DOHH2 (cell line): ENCODE results near the gene NPIPA2.
"Not testable (repeated sequence)": the region's sequence is repeated elsewhere in the genome, so short reads cannot be mapped to it uniquely, and the experiment has no call there.

Source experiments
- H3F3A ChIP-seq: fragments of 200-600 bp; sonication (generic), shearing (Covaris generic); 2 replicates; pipeline ENCODE4 v1.6.0; 2016; ENCODE audit warnings: antibody characterized with exemption, mild to moderate bottlenecking; ENCODE audit not compliant: control insufficient read depth, insufficient read depth
- H3K27ac ChIP-seq: fragments of 200-600 bp; sonication (generic); 2 replicates; pipeline ENCODE4 v1.5.1; 2014; ENCODE audit warnings: low read depth, mild to moderate bottlenecking, low read length, moderate library complexity
- H3K27me3 ChIP-seq: fragments of 200-600 bp; sonication (generic); 2 replicates; pipeline ENCODE4 v1.6.1; 2014; ENCODE audit warnings: mild to moderate bottlenecking, low read length, mixed read lengths; ENCODE audit not compliant: control insufficient read depth
- H3K36me3 ChIP-seq: fragments of 200-600 bp; sonication (generic); 2 replicates; pipeline ENCODE4 v1.6.1; 2014; ENCODE audit warnings: mild to moderate bottlenecking, low read length, moderate library complexity, mixed read lengths; ENCODE audit not compliant: control insufficient read depth
- H3K4me1 ChIP-seq: fragments of 200-600 bp; sonication (generic); 2 replicates; pipeline ENCODE4 v1.6.1; 2014; ENCODE audit warnings: mild to moderate bottlenecking, low read length, mixed read lengths; ENCODE audit not compliant: control insufficient read depth
- H3K4me2 ChIP-seq: fragments of 200-600 bp; sonication (generic); 2 replicates; pipeline ENCODE4 v1.6.0; 2014; ENCODE audit warnings: mild to moderate bottlenecking, low read length, moderate library complexity
- H3K4me3 ChIP-seq: fragments of 200-600 bp; sonication (generic); 2 replicates; pipeline ENCODE4 v1.5.1; 2014; ENCODE audit warnings: mild to moderate bottlenecking, low read length, mixed read lengths
- H3K79me2 ChIP-seq: fragments of 200-600 bp; sonication (generic); 2 replicates; pipeline ENCODE4 v1.6.1; 2014; ENCODE audit warnings: mild to moderate bottlenecking, low read length, mixed read lengths; ENCODE audit not compliant: control insufficient read depth
- H3K9me2 ChIP-seq: fragments of 200-600 bp; sonication (generic); replicated peaks from 2 replicates; pipeline ENCODE4 v1.6.1; 2014; ENCODE audit warnings: mild to moderate bottlenecking, low read length, mixed read lengths; ENCODE audit not compliant: control insufficient read depth
- H3K9me3 ChIP-seq: fragments of 200-600 bp; sonication (generic); 2 replicates; pipeline ENCODE4 v1.6.1; 2014; ENCODE audit warnings: antibody characterized with exemption, low read length, mixed read lengths; ENCODE audit not compliant: control insufficient read depth, insufficient read depth
- H4K20me1 ChIP-seq: fragments of 200-600 bp; sonication (generic); 2 replicates; pipeline ENCODE4 v1.6.0; 2014; ENCODE audit warnings: low read depth, mild to moderate bottlenecking, antibody characterized with exemption, low read length, moderate library complexity; ENCODE audit not compliant: control insufficient read depth, insufficient read depth

Gene NPIPA2

GRCh38 chr16:14741794-14742193 lies 539 bp upstream of the NPIPA2 start:
- H3F3A ChIP-seq, H3K79me2 ChIP-seq, H4K20me1 ChIP-seq, H3K4me2 ChIP-seq, H3K9me3 ChIP-seq, H3K4me3 ChIP-seq, H3K36me3 ChIP-seq, H3K4me1 ChIP-seq, H3K9me2 ChIP-seq, H3K27ac ChIP-seq, H3K27me3 ChIP-seq: not testable (repeated sequence)

DNA sequence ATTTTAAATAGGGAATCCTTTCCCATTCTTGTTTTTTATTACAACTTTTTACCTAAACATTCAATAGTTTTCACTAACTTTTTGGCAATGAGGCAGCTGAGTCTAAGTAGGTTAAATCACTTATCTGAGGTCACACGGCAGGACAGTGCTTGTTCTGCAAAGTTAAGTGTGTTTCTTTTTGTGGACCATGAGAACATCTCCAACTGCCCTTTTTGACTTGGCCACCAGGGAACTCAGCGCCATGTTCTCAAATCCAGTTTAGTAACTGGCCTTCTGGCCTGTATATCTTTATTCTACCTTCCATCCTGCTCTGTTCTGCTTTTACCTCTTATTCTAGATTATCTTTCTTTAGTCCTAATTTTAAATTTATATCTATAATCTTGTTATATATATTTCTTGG lies 31.3 kb downstream of the NPIPA2 start:
- H3K4me3 ChIP-seq, H3K27me3 ChIP-seq, H3K36me3 ChIP-seq, H3K27ac ChIP-seq, H3F3A ChIP-seq, H3K9me3 ChIP-seq, H3K9me2 ChIP-seq, H4K20me1 ChIP-seq, H3K4me2 ChIP-seq, H3K4me1 ChIP-seq, H3K79me2 ChIP-seq: not testable (repeated sequence)

- not testable (repeated sequence) for H3K4me3 ChIP-seq, H3K9me2 ChIP-seq, H3K27me3 ChIP-seq, H3K79me2 ChIP-seq, H4K20me1 ChIP-seq, H3F3A ChIP-seq, H3K36me3 ChIP-seq, H3K4me2 ChIP-seq, H3K9me3 ChIP-seq, H3K4me1 ChIP-seq, H3K27ac ChIP-seq
Measured at GRCh38 chr16:14775624-14776023, 33.3 kb downstream of the NPIPA2 start.

DNA sequence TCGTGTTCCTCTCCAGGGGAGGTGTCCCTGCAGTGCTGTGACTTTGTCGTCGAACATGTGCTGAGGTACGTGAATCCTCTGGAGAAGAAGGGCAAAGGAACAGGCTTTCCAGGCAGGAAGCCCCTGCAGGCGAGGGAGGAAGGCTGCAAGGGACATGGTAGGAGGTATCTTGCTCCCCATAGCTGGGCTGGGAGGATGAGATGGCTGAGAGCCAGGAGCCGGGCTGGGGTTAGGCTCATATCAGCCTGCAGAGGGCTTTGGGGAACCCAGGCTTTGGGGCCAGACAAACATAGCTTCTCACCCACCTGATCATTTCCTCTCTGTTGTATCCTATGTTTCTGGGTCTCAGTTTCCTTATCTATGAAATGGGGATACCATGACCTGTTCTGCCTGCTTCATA lies 34.4 kb downstream of the NPIPA2 start:
- not testable (repeated sequence) for H3K4me1 ChIP-seq, H3K36me3 ChIP-seq, H3K9me2 ChIP-seq, H3F3A ChIP-seq, H3K4me2 ChIP-seq, H3K27me3 ChIP-seq, H4K20me1 ChIP-seq, H3K9me3 ChIP-seq, H3K4me3 ChIP-seq, H3K27ac ChIP-seq, H3K79me2 ChIP-seq

DNA sequence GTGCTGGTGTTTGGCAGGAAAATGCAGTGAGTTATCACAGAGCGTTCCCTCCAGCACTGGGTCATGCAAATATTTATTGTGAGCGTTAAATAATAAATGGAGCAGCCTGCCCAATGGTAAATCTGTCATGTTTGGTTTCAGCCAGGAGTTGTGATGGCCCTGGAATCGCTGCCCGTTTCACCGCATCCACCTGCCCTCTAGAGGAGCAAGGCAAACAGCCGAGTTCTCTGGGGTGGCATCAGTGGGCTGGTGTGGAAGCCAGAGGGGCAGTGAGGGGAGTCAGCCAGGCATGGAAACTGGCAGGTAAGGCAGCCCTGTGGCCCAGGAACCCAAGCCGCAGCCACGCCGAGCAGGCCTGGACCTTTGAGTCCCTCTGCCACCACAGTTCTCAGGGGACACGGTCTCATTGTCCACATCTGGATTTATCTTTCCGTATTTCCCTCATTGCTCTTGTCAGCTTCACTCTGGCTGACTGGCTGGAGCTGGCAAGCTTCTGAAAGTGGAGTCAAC lies 37.1 kb downstream of the NPIPA2 start:
- not testable (repeated sequence) for H4K20me1 ChIP-seq, H3K36me3 ChIP-seq, H3K27ac ChIP-seq, H3K4me3 ChIP-seq, H3F3A ChIP-seq, H3K9me2 ChIP-seq, H3K4me1 ChIP-seq, H3K9me3 ChIP-seq, H3K79me2 ChIP-seq, H3K4me2 ChIP-seq, H3K27me3 ChIP-seq

- H3K9me2 ChIP-seq, H3K9me3 ChIP-seq, H3K4me3 ChIP-seq, H3K79me2 ChIP-seq, H3K4me1 ChIP-seq, H3K4me2 ChIP-seq, H3K27me3 ChIP-seq, H3K36me3 ChIP-seq, H4K20me1 ChIP-seq, H3F3A ChIP-seq, H3K27ac ChIP-seq: not testable (repeated sequence)
Measured at GRCh38 chr16:14786180-14786579, 43.8 kb downstream of the NPIPA2 start.

DNA sequence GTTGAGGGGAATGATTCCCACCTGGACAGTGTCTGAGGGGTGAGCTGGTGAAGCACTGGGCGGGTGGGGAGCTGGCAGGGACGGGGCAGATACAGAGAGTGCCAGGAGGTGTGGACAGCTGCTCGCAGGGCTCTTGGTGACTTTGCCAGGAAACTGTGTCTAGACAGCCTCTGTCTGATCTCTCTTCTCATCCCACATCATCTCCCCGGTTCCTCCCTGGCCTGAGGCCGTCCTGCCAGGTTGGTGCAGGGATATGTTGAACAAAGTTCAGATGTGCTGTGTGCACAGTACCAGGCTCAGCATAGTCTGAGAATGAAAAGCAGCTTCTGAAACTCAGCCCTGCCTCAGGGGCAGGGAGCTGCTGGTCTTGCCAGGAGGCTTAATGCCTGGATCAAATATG lies 47.2 kb downstream of the NPIPA2 start:
- not testable (repeated sequence) for H4K20me1 ChIP-seq, H3K79me2 ChIP-seq, H3K4me2 ChIP-seq, H3K36me3 ChIP-seq, H3K27ac ChIP-seq, H3K9me2 ChIP-seq, H3K27me3 ChIP-seq, H3K9me3 ChIP-seq, H3F3A ChIP-seq, H3K4me3 ChIP-seq, H3K4me1 ChIP-seq

DNA sequence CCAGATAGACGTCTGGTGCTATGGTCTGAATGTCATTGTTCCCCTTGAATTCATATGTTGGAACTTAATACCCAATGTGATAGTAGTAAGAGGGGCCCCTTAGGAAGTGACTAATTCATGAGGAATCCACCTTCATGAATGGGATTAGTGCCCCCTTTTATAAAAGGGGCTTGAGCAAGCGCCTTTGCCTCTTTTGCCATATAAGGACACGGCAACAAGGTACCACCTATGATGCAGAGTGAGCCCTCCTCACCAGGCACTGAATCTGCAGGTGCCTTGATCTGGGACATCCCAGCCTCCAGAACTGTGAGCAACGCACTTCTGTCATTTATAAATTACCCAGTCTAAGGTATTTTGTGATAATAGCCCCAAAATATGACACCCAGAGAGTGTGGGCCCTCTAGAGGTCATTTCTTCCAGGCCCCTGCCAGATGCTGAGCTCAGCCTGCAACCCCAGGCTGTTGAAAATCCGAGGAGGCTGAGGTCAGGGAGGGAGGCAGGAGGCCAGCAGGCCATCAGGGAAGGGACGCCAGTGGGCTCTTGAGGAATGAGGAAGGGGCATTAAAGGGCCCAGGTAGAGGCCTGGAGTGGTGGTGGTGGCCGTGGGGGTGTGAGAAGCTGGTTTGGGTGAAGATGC lies 48.1 kb downstream of the NPIPA2 start:
- H3F3A ChIP-seq, H3K9me3 ChIP-seq, H3K9me2 ChIP-seq, H3K4me3 ChIP-seq, H3K36me3 ChIP-seq, H3K79me2 ChIP-seq, H3K4me1 ChIP-seq, H3K27me3 ChIP-seq, H4K20me1 ChIP-seq, H3K4me2 ChIP-seq, H3K27ac ChIP-seq: not testable (repeated sequence)
